Bronchial epithelial cell (primary cell): ENCODE measurements around the gene VAV3. TPM values are rescaled to one million over a fixed set of nuclear protein-coding genes. Genes with fewer than 3 reads are reported as not detected.

Experiments used
- DNase-seq: peaks from one replicate; pipeline ENCODE4 v3.0.0-alpha.2; 2010; ENCODE audit warnings: low read depth
- FAIRE-seq: peaks from 2 replicates; lab custom pipeline; 2011; peaks lifted over from hg19 to GRCh38; lab: Jason Lieb, UNC
- H3K27me3 ChIP-seq: 2 replicates; pipeline ENCODE4 v1.5.1; 2011; ENCODE audit warnings: low read length; ENCODE audit not compliant: control insufficient read depth, insufficient read depth
- H3K36me3 ChIP-seq: 2 replicates; pipeline ENCODE4 v1.5.1; 2011; ENCODE audit warnings: low read length; ENCODE audit not compliant: control insufficient read depth, insufficient read depth
- H3K4me3 ChIP-seq: 2 replicates; pipeline ENCODE4 v1.5.1; 2011; ENCODE audit warnings: mild to moderate bottlenecking, low read depth, low read length, control low read depth
- CTCF ChIP-seq: IDR thresholded peaks from 2 replicates; pipeline ENCODE4 v1.5.1; 2011; ENCODE audit warnings: mild to moderate bottlenecking, moderate library complexity, low read length, control low read depth, inconsistent platforms; ENCODE audit not compliant: insufficient read depth, severe bottlenecking
- total RNA-seq: library from RNA; depleted of rRNA; stranded (reverse); fragments of >200 nt; gene quantifications from 2 replicates; pipeline ENCODE4 v1.2.1, GENCODE V29; 2014

VAV3 gene
- total RNA-seq, 1 donor from 2014 or later, result 10.5 TPM

DNA sequence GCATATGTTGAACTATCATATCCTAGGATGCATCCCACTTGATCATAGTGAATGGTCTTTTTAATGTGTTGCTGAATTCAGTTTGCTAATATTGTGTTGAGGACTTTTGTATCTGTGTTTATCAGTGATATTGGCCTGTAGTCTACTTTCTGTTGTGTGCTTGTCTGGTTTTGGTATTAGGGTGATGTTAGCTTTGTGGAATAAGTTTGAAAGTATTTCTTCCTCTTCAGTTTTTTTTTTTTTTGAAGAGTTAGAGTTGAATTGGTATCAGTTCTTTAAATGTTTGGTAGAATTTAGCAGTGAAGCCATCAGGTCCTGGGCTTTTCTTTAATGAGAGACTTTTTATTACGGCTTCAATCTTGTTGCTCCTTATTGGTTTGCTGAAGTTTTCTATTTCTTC is 162.3 kb downstream of the VAV3 start:
- FAIRE-seq (no peak), DNase-seq (no peak)
- Histone ChIP-seq H3K4me3 (no peak overlapping the region), H3K36me3 (no peaks in the 10 kb centered on the region), H3K27me3 (no peaks in the 10 kb centered on the region)
- no peak for TF ChIP-seq CTCF

GRCh38 chr1:107795994-107796393 is 169.0 kb downstream of the VAV3 start:
- H3K36me3 ChIP-seq, result no peaks in the 10 kb centered on the region
- no peaks in the 10 kb centered on the region for H3K27me3 ChIP-seq
- TF ChIP-seq CTCF, result no peak
- H3K4me3 ChIP-seq, result no peak overlapping the region
- DNase-seq (no peak), FAIRE-seq (no peak)

- FAIRE-seq, result no peak
- Histone ChIP-seq H3K36me3 (no peaks in the 10 kb centered on the region), H3K27me3 (no peaks in the 10 kb centered on the region), H3K4me3 (no peak overlapping the region)
- DNase-seq, result no peak
- no peak for TF ChIP-seq CTCF
Measured at GRCh38 chr1:107795441-107795840, 169.5 kb downstream of the VAV3 start.

GRCh38 chr1:107794571-107794970 is 170.4 kb downstream of the VAV3 start:
- Histone ChIP-seq H3K4me3 (no peak overlapping the region), H3K36me3 (no peaks in the 10 kb centered on the region), H3K27me3 (no peaks in the 10 kb centered on the region)
- TF ChIP-seq CTCF, result no peak
- FAIRE-seq (no peak), DNase-seq (no peak)

DNA sequence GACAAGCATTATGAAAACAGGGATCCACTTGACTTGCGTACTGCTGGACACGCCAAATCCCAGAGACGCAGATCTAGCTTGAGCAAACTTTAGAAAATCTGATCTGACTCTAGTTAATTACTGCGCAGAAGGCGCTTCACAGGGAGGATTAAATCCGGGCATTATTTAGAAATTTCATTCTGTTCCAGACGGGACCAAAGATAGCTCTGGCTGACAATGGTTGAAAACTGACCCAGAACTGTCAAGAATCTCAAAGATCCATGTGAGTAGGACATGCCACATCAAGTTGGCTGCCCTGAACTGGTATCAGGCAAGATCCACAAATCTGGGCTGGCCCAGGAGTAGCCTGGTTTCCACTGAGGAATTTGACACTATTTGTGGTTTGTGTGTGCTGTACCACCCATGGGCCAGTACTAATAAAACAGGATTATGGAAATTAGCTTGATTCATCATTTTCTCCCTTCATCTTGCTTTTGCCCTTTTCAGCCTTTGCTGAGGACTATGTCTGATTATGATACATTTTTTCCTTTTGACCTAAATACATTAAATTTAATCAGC is 171.0 kb downstream of the VAV3 start:
- TF ChIP-seq CTCF, result no peak
- no peak for DNase-seq
- Histone ChIP-seq H3K4me3 (no peak overlapping the region), H3K27me3 (no peaks in the 10 kb centered on the region), H3K36me3 (no peaks in the 10 kb centered on the region)
- no peak for FAIRE-seq

- Histone ChIP-seq H3K27me3 (no peaks in the 10 kb centered on the region), H3K4me3 (no peak overlapping the region), H3K36me3 (no peaks in the 10 kb centered on the region)
- TF ChIP-seq CTCF, result no peak
- DNase-seq, result no peak
- FAIRE-seq, result no peak
Measured at GRCh38 chr1:107791348-107791747, 173.6 kb downstream of the VAV3 start.
